ENCODE measurements around the gene FABP3.

Gene FABP3

GRCh38 chr1:31373056-31373896 lies at the start of gene FABP3 (continued):
- TF ChIP-seq, protein P1, sequence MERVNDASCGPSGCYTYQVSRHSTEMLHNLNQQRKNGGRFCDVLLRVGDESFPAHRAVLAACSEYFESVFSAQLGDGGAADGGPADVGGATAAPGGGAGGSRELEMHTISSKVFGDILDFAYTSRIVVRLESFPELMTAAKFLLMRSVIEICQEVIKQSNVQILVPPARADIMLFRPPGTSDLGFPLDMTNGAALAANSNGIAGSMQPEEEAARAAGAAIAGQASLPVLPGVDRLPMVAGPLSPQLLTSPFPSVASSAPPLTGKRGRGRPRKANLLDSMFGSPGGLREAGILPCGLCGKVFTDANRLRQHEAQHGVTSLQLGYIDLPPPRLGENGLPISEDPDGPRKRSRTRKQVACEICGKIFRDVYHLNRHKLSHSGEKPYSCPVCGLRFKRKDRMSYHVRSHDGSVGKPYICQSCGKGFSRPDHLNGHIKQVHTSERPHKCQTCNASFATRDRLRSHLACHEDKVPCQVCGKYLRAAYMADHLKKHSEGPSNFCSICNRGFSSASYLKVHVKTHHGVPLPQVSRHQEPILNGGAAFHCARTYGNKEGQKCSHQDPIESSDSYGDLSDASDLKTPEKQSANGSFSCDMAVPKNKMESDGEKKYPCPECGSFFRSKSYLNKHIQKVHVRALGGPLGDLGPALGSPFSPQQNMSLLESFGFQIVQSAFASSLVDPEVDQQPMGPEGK (tag by site-specific recombination; IDR thresholded peaks at IDR 0.05), result peak; percentile 55
- TF ChIP-seq IKZF3 (tag by site-specific recombination; IDR thresholded peaks at IDR 0.05), result no peak
- no peak for TF ChIP-seq ZNF214 (tag by site-specific recombination; IDR thresholded peaks at IDR 0.05; ENCODE audit: borderline replicate concordance)
- no peak for TF ChIP-seq ZSCAN16 (tag by site-specific recombination; IDR thresholded peaks at IDR 0.05)
- peak; percentile 30; the same call in 1 of the 2 replicates for TF ChIP-seq GLIS2 (tag by site-specific recombination; IDR thresholded peaks at IDR 0.05)
- TF ChIP-seq ZEB2 (tag by site-specific recombination; IDR thresholded peaks at IDR 0.05), result no peak
- peak; percentile 82 for TF ChIP-seq KLF1 (tag by site-specific recombination; IDR thresholded peaks at IDR 0.05)
- 0 out of 2 replicates have a peak, but pooled peaks have one; percentile 15 for TF ChIP-seq ZNF561 (tag by site-specific recombination; IDR thresholded peaks at IDR 0.05; ENCODE audit: borderline replicate concordance)
- peak; percentile 40; the same call in 1 of the 2 replicates for TF ChIP-seq KLF16 (tag by site-specific recombination; IDR thresholded peaks at IDR 0.05)
- no peak for TF ChIP-seq KLF7 (tag by site-specific recombination; IDR thresholded peaks at IDR 0.05; ENCODE audit: borderline replicate concordance)
- 0 out of 2 replicates have a peak, but pooled peaks have one; percentile 34 for TF ChIP-seq KLF8 (tag by site-specific recombination; IDR thresholded peaks at IDR 0.05)
- TF ChIP-seq MZF1 (tag by site-specific recombination; IDR thresholded peaks at IDR 0.05; ENCODE audit: borderline replicate concordance), result no peak
- no peak for TF ChIP-seq ZNF677 (tag by site-specific recombination; IDR thresholded peaks at IDR 0.05)
- TF ChIP-seq ZNF404 (tag by site-specific recombination; IDR thresholded peaks at IDR 0.05), result no peak
- TF ChIP-seq ZBTB8A (tag by site-specific recombination; IDR thresholded peaks at IDR 0.05), result peak; percentile 66
- TF ChIP-seq, protein P2, sequence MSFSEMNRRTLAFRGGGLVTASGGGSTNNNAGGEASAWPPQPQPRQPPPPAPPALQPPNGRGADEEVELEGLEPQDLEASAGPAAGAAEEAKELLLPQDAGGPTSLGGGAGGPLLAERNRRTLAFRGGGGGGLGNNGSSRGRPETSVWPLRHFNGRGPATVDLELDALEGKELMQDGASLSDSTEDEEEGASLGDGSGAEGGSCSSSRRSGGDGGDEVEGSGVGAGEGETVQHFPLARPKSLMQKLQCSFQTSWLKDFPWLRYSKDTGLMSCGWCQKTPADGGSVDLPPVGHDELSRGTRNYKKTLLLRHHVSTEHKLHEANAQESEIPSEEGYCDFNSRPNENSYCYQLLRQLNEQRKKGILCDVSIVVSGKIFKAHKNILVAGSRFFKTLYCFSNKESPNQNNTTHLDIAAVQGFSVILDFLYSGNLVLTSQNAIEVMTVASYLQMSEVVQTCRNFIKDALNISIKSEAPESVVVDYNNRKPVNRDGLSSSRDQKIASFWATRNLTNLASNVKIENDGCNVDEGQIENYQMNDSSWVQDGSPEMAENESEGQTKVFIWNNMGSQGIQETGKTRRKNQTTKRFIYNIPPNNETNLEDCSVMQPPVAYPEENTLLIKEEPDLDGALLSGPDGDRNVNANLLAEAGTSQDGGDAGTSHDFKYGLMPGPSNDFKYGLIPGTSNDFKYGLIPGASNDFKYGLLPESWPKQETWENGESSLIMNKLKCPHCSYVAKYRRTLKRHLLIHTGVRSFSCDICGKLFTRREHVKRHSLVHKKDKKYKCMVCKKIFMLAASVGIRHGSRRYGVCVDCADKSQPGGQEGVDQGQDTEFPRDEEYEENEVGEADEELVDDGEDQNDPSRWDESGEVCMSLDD (tag by site-specific recombination; IDR thresholded peaks at IDR 0.05), result no peak
- TF ChIP-seq ZNF521 (tag by site-specific recombination; IDR thresholded peaks at IDR 0.05), result no peak
- TF ChIP-seq ZBTB20 (tag by site-specific recombination; IDR thresholded peaks at IDR 0.05), result no peak
- TF ChIP-seq ZNF76 (tag by site-specific recombination; IDR thresholded peaks at IDR 0.05; ENCODE audit: borderline replicate concordance, low read depth), result no peak

DNA sequence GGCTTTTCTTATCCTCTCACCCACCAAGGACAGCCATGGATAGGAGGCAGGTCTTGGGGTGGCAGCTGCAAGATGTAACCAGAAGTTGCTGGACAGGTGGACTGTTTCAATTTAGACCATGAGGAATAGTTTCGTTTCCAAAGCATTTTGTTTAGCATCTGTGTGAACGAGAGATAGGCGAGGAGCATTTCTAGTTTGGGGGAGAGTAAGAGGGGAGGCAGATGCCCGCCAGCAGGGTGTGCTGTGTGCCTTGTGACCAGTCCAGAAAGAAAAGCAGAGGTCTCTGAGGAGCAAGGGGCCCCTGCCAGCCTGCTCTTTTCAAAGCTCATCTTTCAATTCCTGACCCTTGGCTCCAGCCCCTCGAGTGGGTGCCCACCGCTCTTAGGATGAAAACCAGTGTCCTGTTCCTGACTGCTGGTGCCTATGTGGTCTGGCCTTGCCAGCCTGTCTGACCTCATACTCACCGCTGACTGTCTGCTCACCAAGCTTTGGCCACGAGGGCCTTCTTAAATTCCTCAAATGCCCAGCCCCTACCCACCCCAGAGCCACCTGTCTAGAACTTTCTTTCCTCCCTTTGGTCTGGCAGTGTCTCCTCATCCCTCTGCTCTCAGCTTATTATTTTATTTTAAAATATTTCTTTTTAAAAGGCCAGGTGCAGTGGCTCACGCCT lies 48.6 kb upstream of the FABP3 start:
- H3K4me1 ChIP-seq (ENCODE audit: control insufficient read depth, insufficient read depth, low read length), result no peaks in the 10 kb centered on the region

More for the DNA sequence above, 48.6 kb upstream of the FABP3 start:
- POLR2A ChIA-PET, result interaction anchor here (0.6 to 1.4 kb wide), 4 partner anchors 25 to 367 kb away, joined by 3 read pairs; no protein-coding TSS in a partner anchor
- Histone ChIP-seq H3K9me3 (ENCODE audit: control insufficient read depth, insufficient read depth, low read depth, low read length) (no peaks in the 10 kb centered on the region), H3K36me3 (ENCODE audit: control insufficient read depth in 2 of 2, insufficient read depth in 1 of 2, low read length in 2 of 2) (no peaks in the 10 kb centered on the region), H3K4me3 (ENCODE audit: low read depth, low read length) (no peak overlapping the region), H3K27ac (ENCODE audit: extremely low read depth, low read depth, low read length) (no peak overlapping the region)
- CTCF ChIA-PET, result interaction anchor here (0.6 to 10.9 kb wide), 27 partner anchors 8 to 360 kb away, joined by 3 to 146 read pairs (median 5); partner anchors contain the start of gene SERINC2
- TF ChIP-seq ZXDB (tag by site-specific recombination; IDR thresholded peaks at IDR 0.05), result no peak
- TF ChIP-seq RBAK (tag by site-specific recombination; IDR thresholded peaks at IDR 0.05), result no peak
- TF ChIP-seq ZNF223 (tag by site-specific recombination; IDR thresholded peaks at IDR 0.05), result no peak
- no peak for TF ChIP-seq ZNF24 (tag by site-specific recombination; IDR thresholded peaks at IDR 0.05)
- peak; percentile 48 for TF ChIP-seq CTCF (tag by site-specific recombination; IDR thresholded peaks at IDR 0.05)

Data from HEK293 (cell line).